Spleen (tissue), 11 donors: Measurements from ENCODE around the gene SMARCA4. TPM values are rescaled to one million over a fixed set of nuclear protein-coding genes. Genes with fewer than 3 reads are reported as not detected.
"Not testable (repeated sequence)": the region's sequence is repeated elsewhere in the genome, so short reads cannot be mapped to it uniquely, and the experiment has no call there.

ENCODE experiments used
- DNase-seq: peaks from one replicate; pipeline ENCODE4 v3.0.0-alpha.2; 2020
- H3K27ac ChIP-seq, 8 donors: fragments of 200-600 bp; sonication (generic) in 7 of 8; 1 replicate in 4 of 8; 2 replicates in 4 of 8; pipeline versions ENCODE4 v1.5.0 to v1.8.0; 2016 to 2021; ENCODE audit warnings: inconsistent platforms in 4 of 8, mild to moderate bottlenecking in 4 of 8, moderate library complexity in 1 of 8
- H3K27me3 ChIP-seq, 7 donors: fragments of 200-600 bp; sonication (generic) in 6 of 7; replicated peaks in 1 of 7; 1 replicate in 4 of 7; 2 replicates in 3 of 7; pipeline versions ENCODE4 v1.5.0 to v1.8.0; 2016 to 2021; ENCODE audit warnings: inconsistent platforms in 3 of 7, mild to moderate bottlenecking in 1 of 7
- H3K36me3 ChIP-seq, 6 donors: fragments of 200-600 bp; sonication (generic) in 5 of 6; 1 replicate in 4 of 6; 2 replicates in 2 of 6; pipeline versions ENCODE4 v1.5.0 to v1.8.0; 2016 to 2021; ENCODE audit warnings: inconsistent platforms in 2 of 6
- H3K4me1 ChIP-seq, 6 donors: fragments of 200-600 bp; sonication (generic) in 5 of 6; 1 replicate in 3 of 6; 2 replicates in 3 of 6; pipeline versions ENCODE4 v1.5.0 to v1.8.0; 2016 to 2021; ENCODE audit warnings: inconsistent platforms in 3 of 6
- H3K4me3 ChIP-seq, 8 donors: fragments of 200-600 bp; sonication (generic) in 7 of 8; 1 replicate in 4 of 8; 2 replicates in 4 of 8; pipeline versions ENCODE4 v1.5.0 to v1.8.0; 2016 to 2021; ENCODE audit warnings: inconsistent platforms in 4 of 8, mild to moderate bottlenecking in 4 of 8, moderate library complexity in 2 of 8
- H3K9me3 ChIP-seq, 8 donors: fragments of 200-600 bp; sonication (generic) in 7 of 8; 1 replicate in 4 of 8; 2 replicates in 4 of 8; pipeline versions ENCODE4 v1.5.0 to v1.8.0; 2016 to 2021; ENCODE audit warnings: inconsistent platforms in 4 of 8
- POLR2A ChIP-seq, 3 donors: fragments of 450-650 bp; IDR thresholded peaks; one replicate each; pipeline ENCODE4 v1.5.1; 2017; ENCODE audit warnings: antibody characterized with exemption in 3 of 3, mild to moderate bottlenecking in 1 of 3
- POLR2AphosphoS5 ChIP-seq, 3 donors: sonication (generic); formaldehyde crosslinking; IDR thresholded peaks; one replicate each; pipeline ENCODE4 v1.5.1; 2017; ENCODE audit warnings: antibody characterized with exemption in 3 of 3
- WGBS, 5 donors: extraction: QIAGEN DNeasy Blood & Tissue Kit in 3 of 5; methylation state at CpG; one replicate each; pipeline versions ENCODE4 v1.1.5 to v1.1.7; 2013 to 2018; 5-methylcytosine and 5-hydroxymethylcytosine counted together
- intact Hi-C: fragments of 100-400 bp; cut with DNase I; formaldehyde crosslinking; loops from one replicate; pipeline ENCODE4 v1.15.0; 2023; ENCODE audit warnings: low total_unique reads
- polyA plus RNA-seq, 3 donors: library from polyadenylated mRNA; stranded (reverse); fragments of 200-250 nt; gene quantifications; one replicate each; pipeline ENCODE4 v1.2.1, GENCODE V29; 2013
- total RNA-seq, 7 donors: library from RNA; depleted of rRNA in 3 of 7; stranded (reverse); fragments of >200 nt in 3 of 7; fragmentation: NEBNext Ultra II Directional in 4 of 7; extraction: Animal tissue kit (Norgen Biotek cat#: 25700) in 4 of 7; gene quantifications; one replicate each; pipeline versions ENCODE4 v1.1.0 to v1.2.1, GENCODE V29; 2016 to 2021
- TF ChIP-seq, protein P1 (sequence below), 11 experiments: fragments of 200-600 bp in 7 of 11; fragments of 450-650 bp in 4 of 11; sonication (generic) in 4 of 11; IDR thresholded peaks in 8 of 11; conservative IDR thresholded peaks in 3 of 11; 1 replicate in 7 of 11; 2 replicates in 4 of 11; pipeline versions ENCODE4 v1.4.0 to v1.8.0; 2016 to 2021; ENCODE audit warnings: antibody characterized with exemption in 11 of 11, inconsistent platforms in 4 of 11, mild to moderate bottlenecking in 1 of 11
- donor health status: healthy with polysubstance abuse.
- donor health status: DM: no; HTN: no; CAD: no; lungs with moderate emphysema.
- donor health status: DM: no; HTN: no; CAD: no.
- donor health status: Bipolar disorder and iron deficiency.
- donor health status: healthy.
- donor health status: DM: no; HTN: no; CAD: no.
- donor health status: DM: yes; HTN: yes; CAD: no.

SMARCA4 gene
- total and polyA plus RNA-seq, 10 donors, result 41.6 to 95.6 (median 65.8) TPM

DNA sequence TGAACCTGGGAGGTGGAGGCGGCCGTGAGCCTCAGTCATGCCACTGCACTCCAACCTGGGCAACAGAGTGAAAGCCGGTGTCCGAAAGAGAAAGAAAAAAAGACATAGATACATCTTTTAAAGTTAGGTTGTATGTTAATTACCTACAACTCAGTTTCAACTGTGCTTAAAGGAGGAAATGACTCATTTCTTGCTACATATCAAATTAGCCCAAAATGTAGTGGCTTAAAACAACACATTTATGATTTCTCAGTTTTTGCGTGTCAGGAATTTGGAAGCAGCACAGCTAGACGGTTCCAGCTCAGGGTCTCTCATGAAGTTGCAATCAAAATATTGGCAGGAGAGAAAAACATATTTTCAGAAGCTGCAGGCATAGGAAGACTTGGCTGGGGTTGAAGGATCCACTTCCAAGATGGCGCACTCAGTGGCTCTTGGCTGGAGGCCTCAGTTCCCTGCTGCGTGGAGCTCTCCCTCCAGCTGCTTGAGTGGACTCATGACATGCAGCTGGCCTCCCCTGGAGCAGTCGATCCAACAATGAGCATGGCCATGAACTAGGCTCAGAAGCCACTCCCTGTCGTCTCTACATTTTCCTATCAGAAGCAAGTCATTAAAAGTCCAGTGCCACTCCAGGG lies 135.5 kb downstream of the SMARCA4 start:
- peak overlapping the region in 1 of 8 donors; percentile 27 for H3K4me3 ChIP-seq
- H3K4me1 ChIP-seq, result peaks cover 38 to 81% (median 64%) of the 10 kb centered on the region in 6 donors
- DNase-seq, result no peak
- TF ChIP-seq, protein P1, sequence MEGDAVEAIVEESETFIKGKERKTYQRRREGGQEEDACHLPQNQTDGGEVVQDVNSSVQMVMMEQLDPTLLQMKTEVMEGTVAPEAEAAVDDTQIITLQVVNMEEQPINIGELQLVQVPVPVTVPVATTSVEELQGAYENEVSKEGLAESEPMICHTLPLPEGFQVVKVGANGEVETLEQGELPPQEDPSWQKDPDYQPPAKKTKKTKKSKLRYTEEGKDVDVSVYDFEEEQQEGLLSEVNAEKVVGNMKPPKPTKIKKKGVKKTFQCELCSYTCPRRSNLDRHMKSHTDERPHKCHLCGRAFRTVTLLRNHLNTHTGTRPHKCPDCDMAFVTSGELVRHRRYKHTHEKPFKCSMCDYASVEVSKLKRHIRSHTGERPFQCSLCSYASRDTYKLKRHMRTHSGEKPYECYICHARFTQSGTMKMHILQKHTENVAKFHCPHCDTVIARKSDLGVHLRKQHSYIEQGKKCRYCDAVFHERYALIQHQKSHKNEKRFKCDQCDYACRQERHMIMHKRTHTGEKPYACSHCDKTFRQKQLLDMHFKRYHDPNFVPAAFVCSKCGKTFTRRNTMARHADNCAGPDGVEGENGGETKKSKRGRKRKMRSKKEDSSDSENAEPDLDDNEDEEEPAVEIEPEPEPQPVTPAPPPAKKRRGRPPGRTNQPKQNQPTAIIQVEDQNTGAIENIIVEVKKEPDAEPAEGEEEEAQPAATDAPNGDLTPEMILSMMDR (IDR thresholded peaks at IDR 0.05 in 8 of 11, conservative IDR thresholded peaks at IDR 0.05 in 3 of 11), result no peak
- TF ChIP-seq POLR2A (IDR thresholded peaks at IDR 0.05) (no peak), POLR2AphosphoS5 (IDR thresholded peaks at IDR 0.05) (peak in 1 of 3 donors; percentile 64)
- H3K27me3 ChIP-seq, result peaks cover 0 to 9% (median 0%) of the 10 kb centered on the region in 7 donors
- H3K36me3 ChIP-seq, result peaks cover 0 to 34% (median 10%) of the 10 kb centered on the region in 6 donors
- intact Hi-C loops, result no loop called here
- 43 to 63% (median 46%) methylated on average over 10 of the region's 10 CpGs for WGBS, 5 donors
- H3K9me3 ChIP-seq, result peaks cover 0 to 21% (median 6%) of the 10 kb centered on the region in 8 donors
- H3K27ac ChIP-seq, result peak overlapping the region; percentile 76 to 99 (median 89)

GRCh38 chr19:11097367-11097766 lies 136.5 kb downstream of the SMARCA4 start:
- Histone ChIP-seq H3K4me1 (peaks cover 30 to 71% (median 54%) of the 10 kb centered on the region in 6 donors), H3K9me3 (peaks cover 0 to 18% (median 6%) of the 10 kb centered on the region in 8 donors), H3K27ac (peak overlapping the region in 4 of 8 donors; percentile 95 to 99 (median 96)), H3K36me3 (peaks cover 0 to 45% (median 19%) of the 10 kb centered on the region in 6 donors)
- H3K27me3 ChIP-seq, DNase-seq, intact Hi-C loops, H3K4me3 ChIP-seq: not testable (repeated sequence)
- WGBS, 5 donors, result 95 to 99% (median 96%) methylated on average over 6 of the region's 6 CpGs

DNA sequence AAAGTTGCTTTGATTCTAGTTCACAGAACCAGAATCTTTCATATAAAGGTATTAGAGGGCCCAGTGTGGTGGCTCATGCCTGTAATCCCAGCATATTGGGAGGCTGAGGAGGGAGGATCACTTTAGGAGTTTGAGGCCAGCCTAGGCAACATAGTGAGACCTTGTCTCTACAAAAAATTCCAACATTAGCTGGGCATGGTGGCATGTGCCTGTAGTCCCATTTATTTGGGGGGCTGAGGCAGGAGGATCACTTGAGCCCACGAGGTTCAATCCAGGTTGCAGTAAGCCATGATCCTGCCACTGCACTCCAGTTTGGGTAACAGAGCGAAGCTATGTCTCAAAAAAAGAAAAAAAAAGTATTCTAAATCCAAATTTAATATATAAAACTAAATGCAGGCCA lies 137.5 kb downstream of the SMARCA4 start:
- intact Hi-C loops, result no loop called here
- H3K4me3 ChIP-seq, result no peak overlapping the region
- H3K27me3 ChIP-seq, result peaks cover 0 to 9% (median 0%) of the 10 kb centered on the region in 7 donors
- no peak for DNase-seq
- peaks cover 22 to 61% (median 44%) of the 10 kb centered on the region in 6 donors for H3K4me1 ChIP-seq
- H3K9me3 ChIP-seq, result peaks cover 0 to 15% (median 6%) of the 10 kb centered on the region in 8 donors
- 94 to 99% (median 95%) methylated on average over 2 of the region's 2 CpGs for WGBS, 5 donors
- peaks cover 0 to 54% (median 28%) of the 10 kb centered on the region in 6 donors for H3K36me3 ChIP-seq
- peak overlapping the region in 1 of 8 donors; percentile 99 for H3K27ac ChIP-seq
- TF ChIP-seq, protein P1 (IDR thresholded peaks at IDR 0.05 in 8 of 11, conservative IDR thresholded peaks at IDR 0.05 in 3 of 11), result no peak
- TF ChIP-seq POLR2A (IDR thresholded peaks at IDR 0.05), result no peak
- no peak for TF ChIP-seq POLR2AphosphoS5 (IDR thresholded peaks at IDR 0.05)

DNA sequence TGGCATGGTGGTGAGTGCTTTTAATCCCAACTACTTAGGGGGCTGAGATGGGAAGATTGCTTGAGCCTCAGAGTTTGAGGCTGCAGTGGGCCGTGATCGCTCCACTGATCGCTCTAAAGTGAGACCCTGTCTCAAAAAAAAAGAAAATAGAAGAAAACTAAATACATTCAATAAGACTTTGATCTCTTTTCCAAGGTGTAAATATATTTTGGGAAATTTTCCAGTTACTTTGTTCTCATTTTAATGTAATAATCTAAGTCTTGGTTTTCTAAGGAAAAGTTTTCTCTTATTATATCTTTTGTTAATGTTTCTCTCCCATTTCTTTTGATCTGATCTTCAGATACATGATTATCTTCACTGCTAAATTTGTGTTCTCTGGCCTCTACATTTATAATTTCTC lies 138.0 kb downstream of the SMARCA4 start:
- DNase-seq, result no peak
- Histone ChIP-seq H3K27ac (no peak overlapping the region), H3K9me3 (peaks cover 0 to 15% (median 6%) of the 10 kb centered on the region in 8 donors), H3K4me3 (no peak overlapping the region), H3K4me1 (peaks cover 22 to 56% (median 39%) of the 10 kb centered on the region in 6 donors), H3K36me3 (peaks cover 0 to 60% (median 34%) of the 10 kb centered on the region in 6 donors), H3K27me3 (peaks cover 0 to 9% (median 0%) of the 10 kb centered on the region in 7 donors)
- TF ChIP-seq, protein P1 (IDR thresholded peaks at IDR 0.05 in 8 of 11, conservative IDR thresholded peaks at IDR 0.05 in 3 of 11), result no peak
- TF ChIP-seq POLR2A (IDR thresholded peaks at IDR 0.05), result no peak
- no peak for TF ChIP-seq POLR2AphosphoS5 (IDR thresholded peaks at IDR 0.05)
- intact Hi-C loops, result no loop called here
- 74 to 98% (median 79%) methylated on average over 3 of the region's 3 CpGs for WGBS, 5 donors
